Forelimb muscle (tissue), 1 donor: Measurements from ENCODE around the gene CYP1A1. TPM values are rescaled to one million over a fixed set of nuclear protein-coding genes. Genes with fewer than 3 reads are reported as not detected.

Source experiments
- DNase-seq: peaks from one replicate; pipeline ENCODE4 v3.0.0-alpha.2; 2013; ENCODE audit warnings: low read depth
- polyA plus RNA-seq: library from polyadenylated mRNA; unstranded; fragments of 120-200 nt; gene quantifications from one replicate; pipeline ENCODE4 v1.2.1, GENCODE V29; 2013; ENCODE audit not compliant: insufficient read length

CYP1A1 gene
- polyA plus RNA-seq, 1 donor = not detected

DNA sequence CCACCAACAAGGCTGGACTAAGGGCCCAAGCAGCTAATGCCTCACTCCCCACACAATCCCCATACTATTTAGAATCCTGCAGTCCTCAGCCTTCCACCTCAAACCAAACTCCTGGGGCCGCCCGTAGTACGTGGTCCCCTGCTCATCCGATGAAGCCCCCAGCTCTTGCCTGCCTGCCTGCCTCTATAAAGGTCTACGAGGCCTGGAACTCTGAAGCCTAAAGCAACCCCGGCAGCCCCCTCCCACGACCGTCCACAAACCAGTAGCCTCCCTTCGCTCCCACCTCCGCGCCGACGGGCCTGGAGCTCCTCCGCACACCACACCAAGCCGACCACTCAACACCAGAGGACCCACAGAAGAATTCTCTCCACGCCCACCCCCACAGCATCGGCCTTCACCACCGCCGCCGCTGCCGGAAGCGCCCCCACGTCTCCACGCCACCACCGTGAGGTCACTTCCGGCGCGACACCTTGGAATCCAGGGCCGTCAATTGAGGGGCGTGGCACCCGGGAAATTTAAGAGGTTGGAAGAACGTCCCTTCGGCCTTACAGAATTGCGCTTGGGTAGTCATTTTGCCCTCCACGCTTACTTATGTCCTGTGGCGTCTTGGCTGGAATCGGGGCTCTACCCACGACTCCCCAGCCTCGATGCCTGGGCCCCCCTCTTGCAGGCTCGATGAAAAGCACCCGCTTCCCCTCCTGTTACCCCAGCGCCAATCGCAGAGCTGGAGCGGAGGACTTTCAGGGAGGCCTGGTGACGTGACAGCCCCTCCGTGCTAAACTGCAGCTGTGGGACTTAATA lies 29.5 kb downstream of the CYP1A1 start, which contains the start of gene EDC3:
Gene EDC3, minus strand, starts transcription at position 428 of the 801 bp plus-strand sequence. CDS start 20,900 bp downstream, outside the sequence.
- DNase-seq = peak; percentile 71

DNA sequence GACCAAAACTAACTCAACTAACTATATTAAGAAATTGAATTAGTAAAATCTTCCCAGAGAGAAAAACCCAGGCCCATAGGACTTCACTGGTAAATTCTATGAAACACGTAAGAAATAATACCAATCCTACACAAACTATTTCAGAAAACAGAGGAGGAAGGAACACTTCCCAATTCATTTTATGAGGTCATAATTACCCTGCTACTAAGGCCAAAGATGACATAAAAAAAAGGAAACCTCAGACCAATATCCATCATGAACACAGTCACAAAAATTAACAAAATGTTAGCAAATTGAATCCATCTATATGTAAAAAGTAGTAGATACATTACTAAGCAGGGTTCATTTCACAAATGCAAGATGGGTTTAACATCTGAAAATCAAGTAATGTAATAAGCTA lies 33.0 kb downstream of the CYP1A1 start:
- no peak for DNase-seq

DNA sequence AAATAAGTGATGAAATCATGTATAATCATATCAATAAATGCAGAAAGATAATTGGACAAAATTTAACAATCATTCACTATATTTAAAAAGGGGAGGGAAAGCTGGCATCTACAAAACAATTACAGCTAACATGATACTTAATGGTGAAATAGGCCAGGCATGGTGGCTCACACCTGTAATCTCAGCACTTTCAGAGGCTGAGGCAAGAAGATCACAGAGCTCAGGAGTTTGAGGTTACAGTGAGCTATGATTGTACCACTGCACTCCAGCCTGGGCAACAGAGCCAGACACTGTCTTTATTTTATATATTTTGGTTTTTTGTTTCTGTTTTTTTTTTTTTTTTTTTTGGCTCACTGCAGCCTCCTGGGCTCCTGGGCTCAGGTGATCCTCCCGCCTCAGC lies 41.6 kb downstream of the CYP1A1 start:
- DNase-seq = no peak

DNA sequence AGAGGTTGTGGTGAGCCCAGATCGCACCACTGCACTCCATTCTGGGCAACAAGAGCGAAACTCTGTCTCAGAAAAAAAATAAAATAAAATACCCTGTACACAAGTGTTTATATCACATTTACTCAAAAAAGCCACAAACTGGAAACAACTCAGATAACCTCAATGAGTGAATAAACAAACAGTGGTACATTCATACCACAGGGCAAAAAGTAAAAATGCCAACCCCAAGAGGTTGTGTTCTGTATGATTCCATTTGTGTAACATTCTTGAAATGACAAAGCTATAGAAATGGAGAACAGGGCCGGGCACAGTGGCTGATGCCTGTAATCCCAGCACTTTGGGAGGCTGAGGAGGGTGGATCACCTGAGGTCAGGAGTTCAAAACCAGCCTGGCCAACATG lies 42.4 kb downstream of the CYP1A1 start:
- no peak for DNase-seq

DNA sequence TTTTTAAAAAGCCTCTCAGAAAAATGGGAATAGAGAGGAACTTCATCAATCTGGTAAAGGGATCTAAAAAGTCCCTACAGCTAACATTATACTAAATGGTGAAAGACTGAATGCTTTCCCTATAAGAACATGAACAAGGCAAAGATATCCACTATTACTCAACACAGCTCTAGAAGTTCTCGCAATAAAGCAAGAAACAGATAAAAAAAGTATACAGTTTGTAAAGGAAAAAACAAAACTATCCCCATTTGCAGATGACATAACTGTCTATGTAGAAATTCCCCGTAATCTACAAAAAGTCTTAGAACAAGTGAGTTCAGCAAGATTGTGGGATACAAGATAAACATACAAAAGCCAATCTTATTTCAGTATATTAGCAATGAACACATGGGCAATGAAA lies 44.9 kb downstream of the CYP1A1 start:
- no peak for DNase-seq

DNA sequence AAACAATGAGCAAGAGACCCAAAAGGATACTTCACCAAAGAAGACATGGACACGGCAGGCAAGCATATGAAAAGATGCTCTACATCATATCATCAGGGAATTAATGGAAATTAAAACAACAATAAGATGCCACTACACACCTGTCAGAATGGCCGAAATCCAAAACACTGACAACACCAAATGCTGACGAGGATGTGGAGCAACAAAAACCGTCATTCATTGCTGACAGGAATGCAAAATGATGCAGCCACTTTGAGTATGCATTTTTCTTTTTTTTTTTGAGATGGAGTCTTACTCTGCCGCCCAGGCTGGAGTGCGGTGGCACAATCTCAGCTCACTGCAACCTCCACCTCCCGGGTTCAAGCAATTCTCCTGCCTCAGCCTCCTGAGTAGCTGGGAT lies 48.5 kb downstream of the CYP1A1 start:
- no peak for DNase-seq

DNA sequence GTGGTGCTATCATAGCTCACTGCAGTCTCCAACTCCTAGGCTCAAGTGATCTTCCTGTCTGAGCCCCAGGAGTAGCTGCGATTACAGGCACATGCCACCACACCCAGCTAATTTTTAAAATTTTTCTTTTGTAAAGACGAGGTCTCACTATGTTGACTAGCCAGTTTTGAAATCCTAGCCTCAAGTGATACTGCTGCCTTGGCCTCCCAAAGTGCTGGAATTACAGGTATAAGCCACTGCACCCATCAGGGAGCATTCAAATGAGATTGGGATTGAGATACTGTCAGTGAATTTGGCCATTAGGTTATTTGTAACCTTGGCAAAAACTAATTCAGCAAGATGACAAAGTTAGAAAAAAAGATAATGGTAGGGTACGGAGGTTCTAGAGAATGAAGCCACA lies 51.2 kb downstream of the CYP1A1 start:
- no peak for DNase-seq

DNA sequence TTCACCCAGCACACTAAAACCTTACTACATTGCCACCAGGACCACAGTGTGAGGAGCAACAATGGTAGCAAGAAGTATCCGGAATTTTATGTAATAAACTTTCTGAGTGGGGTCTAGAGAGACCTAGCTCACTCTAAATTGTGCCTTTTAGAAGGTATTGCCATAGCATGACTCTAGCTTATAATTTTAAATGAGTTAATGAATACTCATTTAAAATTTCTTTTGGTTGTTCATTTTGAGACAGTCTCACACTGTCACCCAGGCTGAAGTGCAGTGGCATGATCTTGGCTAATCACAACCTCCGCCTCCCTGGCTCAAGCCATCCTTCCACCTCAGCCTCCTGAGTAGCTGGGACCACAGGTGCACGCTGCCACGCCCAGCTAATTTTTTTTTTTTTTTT lies 55.7 kb downstream of the CYP1A1 start:
- DNase-seq = no peak

Other genes with a start within 250 kb of the CYP1A1 start
- gene ARID3B, start 184.3 kb downstream of the CYP1A1 start, polyA plus RNA-seq = 4.2 TPM
- 46.0 TPM for gene CLK3, start 109.7 kb downstream of the CYP1A1 start, polyA plus RNA-seq
- 23.7 TPM for gene EDC3, start 29.5 kb downstream of the CYP1A1 start, polyA plus RNA-seq
- gene CYP1A2, start 23.3 kb upstream of the CYP1A1 start, polyA plus RNA-seq = 0.10 TPM
- 31.7 TPM for gene CSK, start 56.6 kb upstream of the CYP1A1 start, polyA plus RNA-seq
- gene LMAN1L, start 87.3 kb upstream of the CYP1A1 start, polyA plus RNA-seq = not detected
- not detected for gene CPLX3, start 101.1 kb upstream of the CYP1A1 start, polyA plus RNA-seq
- 33.3 TPM for gene ULK3, start 117.6 kb upstream of the CYP1A1 start, polyA plus RNA-seq
- 48.0 TPM for gene SCAMP2, start 147.8 kb upstream of the CYP1A1 start, polyA plus RNA-seq
- 53.6 TPM for gene MPI, start 164.5 kb upstream of the CYP1A1 start, polyA plus RNA-seq
- gene FAM219B, start 181.3 kb upstream of the CYP1A1 start, polyA plus RNA-seq = 50.0 TPM
- 249 TPM for gene COX5A, start 212.5 kb upstream of the CYP1A1 start, polyA plus RNA-seq
- gene RPP25, start 231.2 kb upstream of the CYP1A1 start, polyA plus RNA-seq = 0.75 TPM